Ishikawa (cell line): ENCODE results near the gene RBPJL.

Source experiments
- CREB1 ChIP-seq: IDR thresholded peaks from 2 replicates; pipeline ENCODE4 v1.6.1; 2012; ENCODE audit warnings: low read depth
- EP300 ChIP-seq: IDR thresholded peaks from 2 replicates; pipeline ENCODE4 v1.6.1; 2012; ENCODE audit warnings: borderline replicate concordance
- FOXM1 ChIP-seq: IDR thresholded peaks from 2 replicates; pipeline ENCODE4 v1.6.1; 2012; ENCODE audit warnings: low read depth, borderline replicate concordance
- MAX ChIP-seq: IDR thresholded peaks from 2 replicates; pipeline ENCODE4 v1.6.1; 2012
- NFIC ChIP-seq: IDR thresholded peaks from 2 replicates; pipeline ENCODE4 v1.6.1; 2012
- RAD21 ChIP-seq: IDR thresholded peaks from 2 replicates; pipeline ENCODE4 v1.6.1; 2012; ENCODE audit warnings: low read depth
- REST ChIP-seq: IDR thresholded peaks from 2 replicates; pipeline ENCODE4 v1.6.1; 2012; ENCODE audit warnings: low read depth, mild to moderate bottlenecking
- TCF12 ChIP-seq: IDR thresholded peaks from 2 replicates; pipeline ENCODE4 v1.6.1; 2012; ENCODE audit warnings: low read depth
- YY1 ChIP-seq: IDR thresholded peaks from 2 replicates; pipeline ENCODE4 v1.6.1; 2012; ENCODE audit warnings: low read depth
- ZBTB7A ChIP-seq: IDR thresholded peaks from 2 replicates; pipeline ENCODE4 v1.6.1; 2012; ENCODE audit warnings: low read depth

GRCh38 chr20:45318948-45319347, 12.3 kb downstream of the RBPJL start:
- TF ChIP-seq CREB1 (no peak), REST (no peak), NFIC (no peak), RAD21 (no peak), EP300 (no peak), TCF12 (no peak), FOXM1 (no peak), MAX (no peak), YY1 (no peak), ZBTB7A (no peak)
